Calu3 (cell line): ENCODE data around the gene LZTS2. TPM values are rescaled to one million over a fixed set of nuclear protein-coding genes. Genes with fewer than 3 reads are reported as not detected.

Source experiments
- BruUV-seq: library from RNA; stranded (reverse); fragments of 400-500 nt; replicated peaks from 2 replicates; lab custom pipeline; 2021; lab: Mats Ljungman, UMichigan
- CTCF ChIA-PET: fragments of 300-600 bp; sonication (Branson Sonifier 250); formaldehyde crosslinking; loops from one replicate; lab custom pipeline; 2022; ENCODE audit warnings: antibody characterized with exemption; lab: Charles Lee
- DNase-seq: peaks from one replicate; pipeline ENCODE4 v3.0.0; 2022
- H3K27ac Mint-ChIP-seq: one replicate; pipeline ENCODE4 v1.8.0; 2022; ENCODE audit warnings: mixed read lengths; ENCODE audit not compliant: unreplicated experiment
- H3K27me3 Mint-ChIP-seq: one replicate; pipeline ENCODE4 v1.8.0; 2022; ENCODE audit warnings: mixed read lengths; ENCODE audit not compliant: unreplicated experiment
- H3K36me3 Mint-ChIP-seq: one replicate; pipeline ENCODE4 v1.8.0; 2022; ENCODE audit warnings: mild to moderate bottlenecking, moderate library complexity, mixed read lengths; ENCODE audit not compliant: insufficient read depth, unreplicated experiment
- H3K4me1 Mint-ChIP-seq: one replicate; pipeline ENCODE4 v1.8.0; 2022; ENCODE audit warnings: mild to moderate bottlenecking, low read depth, mixed read lengths; ENCODE audit not compliant: unreplicated experiment
- H3K4me3 Mint-ChIP-seq: one replicate; pipeline ENCODE4 v1.8.0; 2022; ENCODE audit warnings: mild to moderate bottlenecking, low read depth, moderate library complexity, mixed read lengths; ENCODE audit not compliant: unreplicated experiment
- H3K9me3 Mint-ChIP-seq: one replicate; pipeline ENCODE4 v1.8.0; 2022; ENCODE audit warnings: low read depth, mixed read lengths; ENCODE audit not compliant: unreplicated experiment
- intact Hi-C: fragments of 100-400 bp; cut with micrococcal nuclease; formaldehyde crosslinking; loops from one replicate; pipeline ENCODE4 v1.10.0; 2022; ENCODE audit not compliant: unreplicated experiment
- microRNA-seq: library from miRNA; unstranded; fragments of <30 nt; microRNA quantifications from one replicate; pipeline ENCODE4 v1.2.0, GENCODE V29; 2022
- total RNA-seq: library from RNA; stranded (reverse); gene quantifications from 2 replicates; pipeline ENCODE4 v1.2.3, GENCODE V29; 2022
- TF ChIP-seq, protein P1 (sequence below): fragments of 200-600 bp; IDR thresholded peaks from one replicate; pipeline ENCODE4 v1.8.0; 2022; ENCODE audit warnings: antibody characterized with exemption; ENCODE audit not compliant: unreplicated experiment

The LZTS2 gene
- total RNA-seq, 1 experiment from 2014 or later: 23.7 TPM

DNA sequence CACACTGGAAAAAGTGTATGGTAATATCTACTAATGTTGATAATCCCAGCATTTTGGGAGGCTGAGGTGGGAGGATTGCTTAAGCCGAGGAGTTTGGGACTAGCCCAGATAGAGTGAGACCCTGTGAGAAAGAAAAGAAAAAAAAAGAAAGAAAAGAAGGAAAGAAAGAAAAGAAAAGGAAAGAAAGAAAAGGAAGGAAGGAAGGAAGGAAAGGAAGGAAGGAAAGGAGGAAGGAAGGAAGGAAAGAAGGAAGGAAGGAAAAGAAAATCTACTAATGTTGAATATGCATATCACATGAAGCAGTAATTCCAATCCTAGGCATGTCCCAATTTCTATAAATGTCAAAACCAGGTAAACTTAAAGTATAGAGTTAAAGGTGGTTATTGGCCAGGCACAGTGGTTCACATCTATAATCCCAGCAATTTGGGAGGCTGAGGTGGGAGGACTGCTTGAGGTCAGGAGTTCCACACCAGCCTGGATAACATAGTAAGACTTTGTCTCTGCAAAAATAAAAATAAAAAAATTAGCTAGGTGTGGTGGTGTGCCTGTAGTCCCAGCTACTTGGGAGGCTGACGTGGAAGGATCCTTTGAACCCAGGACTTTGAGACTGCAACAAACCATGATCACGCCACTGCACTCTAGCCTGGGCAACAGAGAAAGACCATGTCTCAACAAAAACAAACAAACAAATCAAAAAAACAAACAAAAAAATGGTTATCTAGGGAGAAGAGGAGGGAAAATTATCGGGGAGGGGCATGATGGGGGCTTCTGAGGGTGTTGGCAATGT is 57.0 kb downstream of the LZTS2 start:
- no peaks in the 10 kb centered on the region for H3K9me3 Mint-ChIP-seq
- TF ChIP-seq, protein P1, sequence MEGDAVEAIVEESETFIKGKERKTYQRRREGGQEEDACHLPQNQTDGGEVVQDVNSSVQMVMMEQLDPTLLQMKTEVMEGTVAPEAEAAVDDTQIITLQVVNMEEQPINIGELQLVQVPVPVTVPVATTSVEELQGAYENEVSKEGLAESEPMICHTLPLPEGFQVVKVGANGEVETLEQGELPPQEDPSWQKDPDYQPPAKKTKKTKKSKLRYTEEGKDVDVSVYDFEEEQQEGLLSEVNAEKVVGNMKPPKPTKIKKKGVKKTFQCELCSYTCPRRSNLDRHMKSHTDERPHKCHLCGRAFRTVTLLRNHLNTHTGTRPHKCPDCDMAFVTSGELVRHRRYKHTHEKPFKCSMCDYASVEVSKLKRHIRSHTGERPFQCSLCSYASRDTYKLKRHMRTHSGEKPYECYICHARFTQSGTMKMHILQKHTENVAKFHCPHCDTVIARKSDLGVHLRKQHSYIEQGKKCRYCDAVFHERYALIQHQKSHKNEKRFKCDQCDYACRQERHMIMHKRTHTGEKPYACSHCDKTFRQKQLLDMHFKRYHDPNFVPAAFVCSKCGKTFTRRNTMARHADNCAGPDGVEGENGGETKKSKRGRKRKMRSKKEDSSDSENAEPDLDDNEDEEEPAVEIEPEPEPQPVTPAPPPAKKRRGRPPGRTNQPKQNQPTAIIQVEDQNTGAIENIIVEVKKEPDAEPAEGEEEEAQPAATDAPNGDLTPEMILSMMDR: no peak
- peaks cover 17% of the 10 kb centered on the region for H3K36me3 Mint-ChIP-seq
- BruUV-seq: no TSS peak
- no peak overlapping the region for H3K27ac Mint-ChIP-seq
- peaks cover 7% of the 10 kb centered on the region for H3K4me1 Mint-ChIP-seq
- H3K27me3 Mint-ChIP-seq: no peaks in the 10 kb centered on the region
- H3K4me3 Mint-ChIP-seq: no peak overlapping the region
- no peak for DNase-seq
- CTCF ChIA-PET: no interaction called here
- intact Hi-C loops: no loop called here

Small RNA genes lying within 50 kb of the gene (microRNA-seq; reads per million reads assigned to microRNA genes)
- not detected for gene MIR608

Other genes starting within 250 kb of the LZTS2 start
- 17.6 and 18.3 TPM in 2 replicates for gene SLF2, start 86.8 kb upstream of the LZTS2 start, total RNA-seq
- gene SEMA4G, start 30.3 kb upstream of the LZTS2 start, total RNA-seq: 15.9 and 20.6 TPM in 2 replicates
- gene MRPL43, start 12.3 kb upstream of the LZTS2 start, total RNA-seq: 42.7 and 44.7 TPM in 2 replicates
- gene TWNK, start 12.3 kb upstream of the LZTS2 start, total RNA-seq: 13.8 and 14.7 TPM in 2 replicates
- gene PDZD7, start 31.3 kb downstream of the LZTS2 start, total RNA-seq: 1.2 and 1.3 TPM in 2 replicates
- gene SFXN3, start 31.4 kb downstream of the LZTS2 start, total RNA-seq: 27.5 and 37.7 TPM in 2 replicates
- 1.7 and 1.8 TPM in 2 replicates for gene KAZALD1, start 62.2 kb downstream of the LZTS2 start, total RNA-seq
- gene TLX1, start 131.5 kb downstream of the LZTS2 start, total RNA-seq: not detected in 2 replicates
- not detected in 2 replicates for gene LBX1, start 229.7 kb downstream of the LZTS2 start, total RNA-seq